Dendritic cell treated with granulocyte-macrophage colony-stimulating factor and Interleukin-4, amounts not matched to agents 40 ng/mL and 50 ng/mL, for 4 days (primary cell): ENCODE measurements around the gene USHBP1.

Experiments used
- H3K27ac Mint-ChIP-seq: one replicate; pipeline ENCODE4 v1.8.0; 2022; ENCODE audit warnings: mild to moderate bottlenecking, mixed read lengths
- H3K27me3 Mint-ChIP-seq: one replicate; pipeline ENCODE4 v1.8.0; 2022; ENCODE audit warnings: mild to moderate bottlenecking, mixed read lengths
- H3K36me3 Mint-ChIP-seq: one replicate; pipeline ENCODE4 v1.8.0; 2022; ENCODE audit warnings: low read depth, mixed read lengths
- H3K4me1 Mint-ChIP-seq: one replicate; pipeline ENCODE4 v1.8.0; 2022; ENCODE audit warnings: low read depth, mixed read lengths
- H3K4me3 Mint-ChIP-seq: one replicate; pipeline ENCODE4 v1.8.0; 2022; ENCODE audit warnings: mild to moderate bottlenecking, moderate library complexity, mixed read lengths
- H3K9me3 Mint-ChIP-seq: one replicate; pipeline ENCODE4 v1.8.0; 2022; ENCODE audit warnings: mixed read lengths
- intact Hi-C: fragments of 100-400 bp; cut with micrococcal nuclease; formaldehyde crosslinking; loops from one replicate; pipeline ENCODE4 v1.15.0; 2022

The USHBP1 gene

GRCh38 chr19:17244618-17245534, 19.7 kb downstream of the USHBP1 start:
- H3K4me3 Mint-ChIP-seq: peak overlapping the region; percentile 89
- peak overlapping the region; percentile 81 for H3K27ac Mint-ChIP-seq
- intact Hi-C loops: no loop called here
- peaks cover 22% of the 10 kb centered on the region for H3K36me3 Mint-ChIP-seq
- H3K27me3 Mint-ChIP-seq: peaks cover 8% of the 10 kb centered on the region
- no peaks in the 10 kb centered on the region for H3K9me3 Mint-ChIP-seq
- peaks cover 39% of the 10 kb centered on the region for H3K4me1 Mint-ChIP-seq

GRCh38 chr19:17243830-17244617, 20.5 kb downstream of the USHBP1 start:
- peak overlapping the region; percentile 81 for H3K27ac Mint-ChIP-seq

GRCh38 chr19:17243211-17243829, 21.2 kb downstream of the USHBP1 start:
- no peaks in the 10 kb centered on the region for H3K9me3 Mint-ChIP-seq
- peaks cover 39% of the 10 kb centered on the region for H3K4me1 Mint-ChIP-seq
- intact Hi-C loops: no loop called here
- H3K27me3 Mint-ChIP-seq: peaks cover 8% of the 10 kb centered on the region
- peak overlapping the region; percentile 89 for H3K4me3 Mint-ChIP-seq
- H3K27ac Mint-ChIP-seq: peak overlapping the region; percentile 9
- peaks cover 27% of the 10 kb centered on the region for H3K36me3 Mint-ChIP-seq

More at GRCh38 chr19:17243830-17244617, 20.5 kb downstream of the USHBP1 start:
- peak overlapping the region; percentile 89 for H3K4me3 Mint-ChIP-seq
- intact Hi-C loops: no loop called here
- peaks cover 8% of the 10 kb centered on the region for H3K27me3 Mint-ChIP-seq
- H3K36me3 Mint-ChIP-seq: peaks cover 23% of the 10 kb centered on the region
- no peaks in the 10 kb centered on the region for H3K9me3 Mint-ChIP-seq
- peaks cover 39% of the 10 kb centered on the region for H3K4me1 Mint-ChIP-seq

GRCh38 chr19:17242431-17243208, 21.9 kb downstream of the USHBP1 start:
- Mint-ChIP-seq H3K27ac (peak overlapping the region; percentile 9), H3K9me3 (no peaks in the 10 kb centered on the region), H3K4me3 (no peak overlapping the region), H3K36me3 (peaks cover 34% of the 10 kb centered on the region), H3K4me1 (peaks cover 40% of the 10 kb centered on the region), H3K27me3 (peaks cover 8% of the 10 kb centered on the region)
- intact Hi-C loops: no loop called here

- intact Hi-C loops: no loop called here
- Mint-ChIP-seq H3K36me3 (peaks cover 31% of the 10 kb centered on the region), H3K4me1 (peaks cover 38% of the 10 kb centered on the region), H3K27ac (no peak overlapping the region), H3K4me3 (no peak overlapping the region), H3K9me3 (no peaks in the 10 kb centered on the region), H3K27me3 (peaks cover 3% of the 10 kb centered on the region)
Observed at GRCh38 chr19:17240826-17241399, 23.6 kb downstream of the USHBP1 start.

- no peaks in the 10 kb centered on the region for H3K9me3 Mint-ChIP-seq
- peaks cover 42% of the 10 kb centered on the region for H3K4me1 Mint-ChIP-seq
- H3K36me3 Mint-ChIP-seq: peaks cover 30% of the 10 kb centered on the region
- no peak overlapping the region for H3K27ac Mint-ChIP-seq
- intact Hi-C loops: no loop called here
- H3K27me3 Mint-ChIP-seq: peaks cover 3% of the 10 kb centered on the region
- H3K4me3 Mint-ChIP-seq: no peak overlapping the region
Observed at GRCh38 chr19:17240062-17240752, 24.3 kb downstream of the USHBP1 start.

- no peak overlapping the region for H3K4me3 Mint-ChIP-seq
- no peak overlapping the region for H3K27ac Mint-ChIP-seq
- H3K4me1 Mint-ChIP-seq: peaks cover 38% of the 10 kb centered on the region
- no peaks in the 10 kb centered on the region for H3K27me3 Mint-ChIP-seq
- intact Hi-C loops: no loop called here
- H3K36me3 Mint-ChIP-seq: peaks cover 38% of the 10 kb centered on the region
- H3K9me3 Mint-ChIP-seq: no peaks in the 10 kb centered on the region
Observed at GRCh38 chr19:17237747-17238706, 26.5 kb downstream of the USHBP1 start.

GRCh38 chr19:17236811-17237543, 27.6 kb downstream of the USHBP1 start:
- no peak overlapping the region for H3K4me3 Mint-ChIP-seq
- no peaks in the 10 kb centered on the region for H3K9me3 Mint-ChIP-seq
- peaks cover 48% of the 10 kb centered on the region for H3K36me3 Mint-ChIP-seq
- H3K4me1 Mint-ChIP-seq: peaks cover 35% of the 10 kb centered on the region
- no peaks in the 10 kb centered on the region for H3K27me3 Mint-ChIP-seq
- intact Hi-C loops: no loop called here
- no peak overlapping the region for H3K27ac Mint-ChIP-seq

GRCh38 chr19:17235971-17236777, 28.4 kb downstream of the USHBP1 start:
- H3K36me3 Mint-ChIP-seq: peaks cover 52% of the 10 kb centered on the region
- intact Hi-C loops: no loop called here
- peak overlapping the region; percentile 78 for H3K4me3 Mint-ChIP-seq
- H3K27me3 Mint-ChIP-seq: no peaks in the 10 kb centered on the region
- peaks cover 35% of the 10 kb centered on the region for H3K4me1 Mint-ChIP-seq
- no peaks in the 10 kb centered on the region for H3K9me3 Mint-ChIP-seq
- H3K27ac Mint-ChIP-seq: peak overlapping the region; percentile 30

- intact Hi-C loops: no loop called here
- H3K36me3 Mint-ChIP-seq: peaks cover 52% of the 10 kb centered on the region
- peaks cover 35% of the 10 kb centered on the region for H3K4me1 Mint-ChIP-seq
- peak overlapping the region; percentile 30 for H3K27ac Mint-ChIP-seq
- peak overlapping the region; percentile 78 for H3K4me3 Mint-ChIP-seq
- H3K27me3 Mint-ChIP-seq: no peaks in the 10 kb centered on the region
- H3K9me3 Mint-ChIP-seq: no peaks in the 10 kb centered on the region
Observed at GRCh38 chr19:17235300-17235970, 29.1 kb downstream of the USHBP1 start.
